Body of pancreas (tissue), 4 donors: ENCODE data around the gene CDKAL1. TPM values are rescaled to one million over a fixed set of nuclear protein-coding genes. Genes with fewer than 3 reads are reported as not detected.

Experiments used
- ATAC-seq: fragments of 150-250 bp; one replicate; pipeline ENCODE4 v1.9.1; 2016
- DNase-seq, 4 donors: peaks; one replicate each; pipeline ENCODE4 v3.0.0-alpha.2; 2019
- H3K27ac ChIP-seq, 4 donors: fragments of 200-600 bp; sonication (generic); 1 replicate in 3 of 4; 2 replicates in 1 of 4; pipeline versions ENCODE4 v1.5.1 to v1.6.1; 2016 to 2019; ENCODE audit warnings: mild to moderate bottlenecking in 1 of 4, mixed read lengths in 1 of 4, moderate library complexity in 1 of 4
- H3K27me3 ChIP-seq, 2 donors: fragments of 200-600 bp; sonication (generic); one replicate each; pipeline ENCODE4 v1.6.0; 2016; ENCODE audit warnings: mild to moderate bottlenecking in 1 of 2
- H3K36me3 ChIP-seq, 2 donors: fragments of 200-600 bp; sonication (generic); replicated peaks in 1 of 2; 2 replicates each; pipeline ENCODE4 v1.5.1; 2016; ENCODE audit warnings: low read depth in 2 of 2; ENCODE audit not compliant: insufficient read depth in 1 of 2
- H3K4me1 ChIP-seq: fragments of 200-600 bp; sonication (generic); one replicate; pipeline ENCODE4 v1.6.0; 2016
- H3K4me3 ChIP-seq, 2 donors: fragments of 200-600 bp; sonication (generic); 1 replicate in 1 of 2; 2 replicates in 1 of 2; pipeline ENCODE4 v1.5.1; 2016 to 2019
- H3K9me3 ChIP-seq, 3 donors: fragments of 200-600 bp; sonication (generic); 1 replicate in 2 of 3; 2 replicates in 1 of 3; pipeline ENCODE4 v1.5.1; 2016
- POLR2A ChIP-seq, 3 donors: fragments of 450-650 bp; IDR thresholded peaks; one replicate each; pipeline ENCODE4 v1.6.1; 2016; ENCODE audit warnings: antibody characterized with exemption in 3 of 3, mild to moderate bottlenecking in 2 of 3
- WGBS, 2 donors: methylation state at CpG; one replicate each; pipeline ENCODE4 v1.1.5; 2017; 5-methylcytosine and 5-hydroxymethylcytosine counted together
- intact Hi-C: fragments of 100-400 bp; cut with DNase I; formaldehyde crosslinking; loops from one replicate; pipeline ENCODE4 v1.15.1; 2023
- total RNA-seq, 2 donors: library from RNA; depleted of rRNA; stranded (reverse); fragments of >200 nt; gene quantifications; one replicate each; pipeline ENCODE4 v1.1.0, GENCODE V29; 2016
- TF ChIP-seq, protein P1 (sequence below), 7 experiments: fragments of 450-650 bp in 4 of 7; fragments of 200-600 bp in 3 of 7; sonication (generic) in 3 of 7; IDR thresholded peaks; one replicate each; pipeline ENCODE4 v1.5.1; 2016 to 2019; ENCODE audit warnings: antibody characterized with exemption in 7 of 7

Gene CDKAL1
- total RNA-seq, 2 donors from 2014 or later = 16.3 to 18.1 TPM

GRCh38 chr6:21137700-21138335 lies 603.6 kb downstream of the CDKAL1 start:
- no peaks in the 10 kb centered on the region for H3K4me1 ChIP-seq
- TF ChIP-seq, protein P1, sequence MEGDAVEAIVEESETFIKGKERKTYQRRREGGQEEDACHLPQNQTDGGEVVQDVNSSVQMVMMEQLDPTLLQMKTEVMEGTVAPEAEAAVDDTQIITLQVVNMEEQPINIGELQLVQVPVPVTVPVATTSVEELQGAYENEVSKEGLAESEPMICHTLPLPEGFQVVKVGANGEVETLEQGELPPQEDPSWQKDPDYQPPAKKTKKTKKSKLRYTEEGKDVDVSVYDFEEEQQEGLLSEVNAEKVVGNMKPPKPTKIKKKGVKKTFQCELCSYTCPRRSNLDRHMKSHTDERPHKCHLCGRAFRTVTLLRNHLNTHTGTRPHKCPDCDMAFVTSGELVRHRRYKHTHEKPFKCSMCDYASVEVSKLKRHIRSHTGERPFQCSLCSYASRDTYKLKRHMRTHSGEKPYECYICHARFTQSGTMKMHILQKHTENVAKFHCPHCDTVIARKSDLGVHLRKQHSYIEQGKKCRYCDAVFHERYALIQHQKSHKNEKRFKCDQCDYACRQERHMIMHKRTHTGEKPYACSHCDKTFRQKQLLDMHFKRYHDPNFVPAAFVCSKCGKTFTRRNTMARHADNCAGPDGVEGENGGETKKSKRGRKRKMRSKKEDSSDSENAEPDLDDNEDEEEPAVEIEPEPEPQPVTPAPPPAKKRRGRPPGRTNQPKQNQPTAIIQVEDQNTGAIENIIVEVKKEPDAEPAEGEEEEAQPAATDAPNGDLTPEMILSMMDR (IDR thresholded peaks at IDR 0.05) = no peak
- TF ChIP-seq POLR2A (IDR thresholded peaks at IDR 0.05) = no peak
- WGBS, 2 donors = 87 to 100% methylated on average over 2 of the region's 2 CpGs
- H3K27me3 ChIP-seq = no peaks in the 10 kb centered on the region
- intact Hi-C loops = no loop called here
- H3K36me3 ChIP-seq = no peaks in the 10 kb centered on the region
- H3K27ac ChIP-seq = no peak overlapping the region
- H3K9me3 ChIP-seq = no peaks in the 10 kb centered on the region
- no peak overlapping the region for H3K4me3 ChIP-seq
- no peak for DNase-seq
- no peak for ATAC-seq

DNA sequence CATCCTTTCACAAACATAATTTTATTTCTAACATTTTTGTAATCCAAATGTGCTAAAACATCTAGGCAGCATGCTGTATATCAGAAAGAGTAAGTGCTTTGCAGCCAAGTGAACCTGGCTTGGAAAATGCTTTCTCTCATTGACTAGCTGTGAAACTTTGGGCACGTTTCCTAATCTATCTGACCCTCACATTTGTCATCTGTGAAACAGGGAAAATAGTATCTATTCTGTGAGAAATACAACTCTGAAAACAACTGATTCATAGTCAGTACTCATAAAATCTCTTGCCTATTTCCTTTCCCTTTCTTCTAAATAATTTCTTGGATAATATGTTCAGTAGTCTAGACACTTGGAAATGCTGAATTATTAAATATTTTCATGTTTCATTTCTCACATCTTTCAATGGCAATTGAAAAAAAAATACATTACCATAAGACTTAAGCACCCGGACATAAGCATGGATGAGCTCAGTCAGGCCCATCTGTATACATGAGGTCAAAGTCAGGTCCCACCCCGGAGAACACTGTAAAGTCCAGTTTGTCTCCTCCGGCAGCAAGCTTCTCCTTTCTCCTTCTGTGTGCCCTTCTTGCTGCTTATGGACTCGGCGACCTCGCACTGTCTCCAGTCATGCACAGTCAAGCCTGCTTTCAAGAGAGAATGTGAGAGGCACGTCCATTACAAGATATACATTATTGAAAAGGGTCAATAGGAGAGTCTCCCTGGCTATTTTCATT lies 604.2 kb downstream of the CDKAL1 start:
- DNase-seq (no peak), ATAC-seq (no peak)
- intact Hi-C loops = no loop called here
- H3K9me3 ChIP-seq = no peaks in the 10 kb centered on the region
- no peaks in the 10 kb centered on the region for H3K27me3 ChIP-seq
- peak overlapping the region in 2 of 4 donors; percentile 26 to 34 for H3K27ac ChIP-seq
- H3K4me1 ChIP-seq = no peaks in the 10 kb centered on the region
- 74 to 77% methylated on average over 8 of the region's 8 CpGs for WGBS, 2 donors
- TF ChIP-seq POLR2A (IDR thresholded peaks at IDR 0.05) = no peak
- TF ChIP-seq, protein P1 (IDR thresholded peaks at IDR 0.05) = no peak
- no peak overlapping the region for H3K4me3 ChIP-seq
- H3K36me3 ChIP-seq = no peaks in the 10 kb centered on the region

GRCh38 chr6:21140966-21141365 lies 606.7 kb downstream of the CDKAL1 start:
- ATAC-seq (no peak), DNase-seq (no peak)
- H3K27ac ChIP-seq = no peak overlapping the region
- H3K27me3 ChIP-seq = no peaks in the 10 kb centered on the region
- intact Hi-C loops = no loop called here
- WGBS, 2 donors = 95% methylated on average over 6 of the region's 6 CpGs
- H3K4me1 ChIP-seq = no peaks in the 10 kb centered on the region
- no peaks in the 10 kb centered on the region for H3K36me3 ChIP-seq
- no peaks in the 10 kb centered on the region for H3K9me3 ChIP-seq
- TF ChIP-seq, protein P1 (IDR thresholded peaks at IDR 0.05) = no peak
- no peak for TF ChIP-seq POLR2A (IDR thresholded peaks at IDR 0.05)
- H3K4me3 ChIP-seq = no peak overlapping the region

DNA sequence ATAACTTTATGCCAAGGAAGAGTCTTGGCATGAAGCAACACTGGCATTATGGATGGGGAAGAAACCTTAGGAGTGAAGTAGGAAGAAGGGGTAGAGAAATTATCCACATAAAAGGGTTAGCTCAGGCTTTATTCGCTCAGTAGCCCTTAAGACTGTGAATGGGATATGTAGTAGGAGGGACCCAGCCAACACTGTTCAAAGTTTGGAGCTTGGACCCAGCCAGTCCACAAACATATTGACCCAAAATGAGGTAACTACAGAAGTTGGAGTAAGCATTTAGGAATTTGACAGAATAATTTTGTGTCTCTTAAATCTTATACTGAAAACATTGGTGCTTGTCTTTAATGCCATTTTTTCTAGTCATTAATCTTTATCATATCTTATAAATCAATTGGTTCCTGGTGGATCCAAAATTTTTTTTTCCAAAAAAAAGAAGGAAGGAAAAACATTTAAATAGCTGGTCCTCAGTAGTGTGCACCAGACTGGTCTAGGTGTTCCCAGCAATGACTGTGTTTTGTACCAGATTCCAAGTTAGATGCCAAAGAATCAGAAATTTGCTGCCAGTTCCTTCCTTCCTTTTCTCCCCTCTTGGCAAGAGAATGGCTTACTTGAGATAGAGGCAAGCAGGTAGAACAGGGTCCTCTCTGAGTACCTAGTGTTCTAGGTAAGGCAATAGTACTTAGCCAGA lies 607.5 kb downstream of the CDKAL1 start:
- Histone ChIP-seq H3K9me3 (no peaks in the 10 kb centered on the region), H3K36me3 (no peaks in the 10 kb centered on the region), H3K4me3 (no peak overlapping the region), H3K4me1 (no peaks in the 10 kb centered on the region), H3K27ac (no peak overlapping the region), H3K27me3 (no peaks in the 10 kb centered on the region)
- ATAC-seq = no peak
- TF ChIP-seq, protein P1 (IDR thresholded peaks at IDR 0.05) = no peak
- TF ChIP-seq POLR2A (IDR thresholded peaks at IDR 0.05) = no peak
- intact Hi-C loops = no loop called here
- 96% methylated on average over 1 of the region's 1 CpG for WGBS, 2 donors
- DNase-seq = no peak
